Sigmoid colon (tissue), 7 donors: ENCODE data around the gene MIER1. TPM values are rescaled to one million over a fixed set of nuclear protein-coding genes. Genes with fewer than 3 reads are reported as not detected.

Experiments used
- DNase-seq: peaks from one replicate; pipeline ENCODE4 v3.0.0-alpha.2; 2019
- H3K27ac ChIP-seq, 4 donors: fragments of 200-600 bp; sonication (generic); one replicate each; pipeline ENCODE4 v1.5.1; 2016 to 2019; ENCODE audit warnings: mild to moderate bottlenecking in 1 of 4
- H3K27me3 ChIP-seq, 3 donors: fragments of 200-600 bp; sonication (generic); one replicate each; pipeline ENCODE4 v1.5.1; 2019; ENCODE audit warnings: mild to moderate bottlenecking in 1 of 3
- H3K36me3 ChIP-seq, 4 donors: fragments of 200-600 bp; sonication (generic); one replicate each; pipeline ENCODE4 v1.5.1; 2016 to 2019
- H3K4me1 ChIP-seq, 4 donors: fragments of 200-600 bp; sonication (generic); one replicate each; pipeline ENCODE4 v1.5.1; 2017 to 2019
- H3K4me3 ChIP-seq, 4 donors: fragments of 200-600 bp; sonication (generic); one replicate each; pipeline ENCODE4 v1.5.1; 2017 to 2019; ENCODE audit warnings: mild to moderate bottlenecking in 2 of 4, moderate library complexity in 1 of 4
- H3K9me3 ChIP-seq, 4 donors: fragments of 200-600 bp in 3 of 4; sonication (generic) in 3 of 4; one replicate each; pipeline versions ENCODE4 v1.5.1 to v1.6.1; 2013 to 2019
- CTCF ChIP-seq, 4 experiments: fragments of 450-650 bp in 3 of 4; fragments of 200-600 bp in 1 of 4; IDR thresholded peaks; one replicate each; pipeline ENCODE4 v1.5.1; 2016 to 2019; ENCODE audit warnings: antibody characterized with exemption in 4 of 4, mild to moderate bottlenecking in 3 of 4, moderate library complexity in 2 of 4
- EP300 ChIP-seq, 4 donors: sonication (generic); formaldehyde crosslinking; IDR thresholded peaks; one replicate each; pipeline ENCODE4 v1.6.1; 2017; ENCODE audit warnings: antibody characterized with exemption in 4 of 4
- POLR2A ChIP-seq, 2 donors: fragments of 450-650 bp; IDR thresholded peaks; one replicate each; pipeline ENCODE4 v1.6.1; 2016; ENCODE audit warnings: antibody characterized with exemption in 2 of 2, mild to moderate bottlenecking in 2 of 2, moderate library complexity in 2 of 2
- POLR2AphosphoS5 ChIP-seq, 4 donors: sonication (generic); formaldehyde crosslinking; IDR thresholded peaks; one replicate each; pipeline ENCODE4 v1.6.1; 2017; ENCODE audit warnings: antibody characterized with exemption in 4 of 4
- WGBS, 2 donors: extraction: QIAGEN DNeasy Blood & Tissue Kit; methylation state at CpG; one replicate each; pipeline ENCODE4 v1.1.7; 2013; 5-methylcytosine and 5-hydroxymethylcytosine counted together
- intact Hi-C: fragments of 100-400 bp; cut with DNase I; formaldehyde crosslinking; loops from one replicate; pipeline ENCODE4 v1.15.1; 2023
- polyA plus RNA-seq, 3 donors: library from polyadenylated mRNA; stranded (reverse); fragments of 200-250 nt; gene quantifications; one replicate each; pipeline ENCODE4 v1.2.3, GENCODE V29; 2013
- total RNA-seq, 4 donors: library from RNA; depleted of rRNA; stranded (reverse); fragments of >200 nt; gene quantifications; one replicate each; pipeline ENCODE4 v1.1.0, GENCODE V29; 2016
- donor health status: healthy with polysubstance abuse.
- donor health status: Bipolar disorder and iron deficiency.
- donor health status: healthy.

MIER1 gene
- total and polyA plus RNA-seq, 7 donors, result 21.1 to 65.6 (median 53.2) TPM

- H3K9me3 ChIP-seq, result no peaks in the 10 kb centered on the region
- H3K27me3 ChIP-seq, result no peaks in the 10 kb centered on the region
- H3K27ac ChIP-seq, result no peak overlapping the region
- H3K4me1 ChIP-seq, result peaks cover 0 to 26% (median 16%) of the 10 kb centered on the region in 4 donors
- WGBS, 2 donors, result 67 to 70% methylated on average over 7 of the region's 7 CpGs
- H3K36me3 ChIP-seq, result peaks cover 0 to 22% (median 3%) of the 10 kb centered on the region in 4 donors
- peak; percentile 70 for DNase-seq
- intact Hi-C loops, result loop anchor here (1.0 kb wide), 1 partner anchor 153 kb away; no protein-coding TSS in a partner anchor
- TF ChIP-seq POLR2AphosphoS5 (IDR thresholded peaks at IDR 0.05) (peak in 2 of 4 donors; percentile 33 to 35), EP300 (IDR thresholded peaks at IDR 0.05) (no peak), CTCF (IDR thresholded peaks at IDR 0.05) (peak; percentile 63 to 79 (median 66)), POLR2A (IDR thresholded peaks at IDR 0.05) (no peak)
- no peak overlapping the region for H3K4me3 ChIP-seq
These were observed 71.4 kb downstream of the MIER1 start for GRCh38 chr1:66996018-66996682.

GRCh38 chr1:66998972-66999371, 74.2 kb downstream of the MIER1 start:
- H3K27ac ChIP-seq, result peak overlapping the region in 2 of 4 donors; percentile 69 to 70
- no peak overlapping the region for H3K4me3 ChIP-seq
- peaks cover 0 to 39% (median 28%) of the 10 kb centered on the region in 4 donors for H3K4me1 ChIP-seq
- no peaks in the 10 kb centered on the region for H3K9me3 ChIP-seq
- no peak for DNase-seq
- no peaks in the 10 kb centered on the region for H3K27me3 ChIP-seq
- TF ChIP-seq POLR2A (IDR thresholded peaks at IDR 0.05), result no peak
- TF ChIP-seq EP300 (IDR thresholded peaks at IDR 0.05), result no peak
- no peak for TF ChIP-seq CTCF (IDR thresholded peaks at IDR 0.05)
- TF ChIP-seq POLR2AphosphoS5 (IDR thresholded peaks at IDR 0.05), result no peak
- H3K36me3 ChIP-seq, result peaks cover 0 to 27% (median 3%) of the 10 kb centered on the region in 4 donors
- intact Hi-C loops, result no loop called here

GRCh38 chr1:66999640-67000400, 75.0 kb downstream of the MIER1 start:
- TF ChIP-seq EP300 (IDR thresholded peaks at IDR 0.05) (no peak), CTCF (IDR thresholded peaks at IDR 0.05) (no peak), POLR2A (IDR thresholded peaks at IDR 0.05) (no peak)
- Histone ChIP-seq H3K27ac (peak overlapping the region in 2 of 4 donors; percentile 69 to 70), H3K4me1 (peaks cover 0 to 39% (median 28%) of the 10 kb centered on the region in 4 donors), H3K9me3 (no peaks in the 10 kb centered on the region), H3K4me3 (no peak overlapping the region), H3K36me3 (peaks cover 0 to 31% (median 3%) of the 10 kb centered on the region in 4 donors), H3K27me3 (no peaks in the 10 kb centered on the region)
- WGBS, 2 donors, result 88 to 92% methylated on average over 7 of the region's 7 CpGs
- no peak for DNase-seq
- intact Hi-C loops, result loop anchor here (5.0 to 10.0 kb wide), 3 partner anchors 52 to 505 kb away; partner anchors contain the start of genes C1orf141 and SLC35D1

GRCh38 chr1:67001682-67002425, 77.1 kb downstream of the MIER1 start:
- WGBS, 2 donors, result 58 to 77% methylated on average over 5 of the region's 5 CpGs
- intact Hi-C loops, result loop anchor here (5.0 to 10.0 kb wide), 3 partner anchors 50 to 503 kb away; partner anchors contain the start of genes C1orf141 and SLC35D1
- Histone ChIP-seq H3K4me1 (peaks cover 0 to 44% (median 25%) of the 10 kb centered on the region in 4 donors), H3K36me3 (peaks cover 0 to 26% (median 3%) of the 10 kb centered on the region in 4 donors), H3K27me3 (no peaks in the 10 kb centered on the region), H3K27ac (peak overlapping the region; percentile 38 to 70 (median 65)), H3K9me3 (no peaks in the 10 kb centered on the region), H3K4me3 (no peak overlapping the region)
- no peak for DNase-seq
- no peak for TF ChIP-seq CTCF (IDR thresholded peaks at IDR 0.05)
- no peak for TF ChIP-seq EP300 (IDR thresholded peaks at IDR 0.05)
- no peak for TF ChIP-seq POLR2A (IDR thresholded peaks at IDR 0.05)
- no peak for TF ChIP-seq POLR2AphosphoS5 (IDR thresholded peaks at IDR 0.05)
